ENCODE measurements around the gene RFX2. TPM values are rescaled to one million over a fixed set of nuclear protein-coding genes. Genes with fewer than 3 reads are reported as not detected.
"Not testable (repeated sequence)": the region's sequence is repeated elsewhere in the genome, so short reads cannot be mapped to it uniquely, and the experiment has no call there.

Gene RFX2
- polyA plus RNA-seq, 1 donor: 9.2 TPM

- DNase-seq: no peak
These were observed 97.7 kb downstream of the RFX2 start for GRCh38 chr19:6012426-6013170.

- DNase-seq: no peak
These were observed 98.5 kb downstream of the RFX2 start for GRCh38 chr19:6011794-6012193.

- no peak for DNase-seq
These were observed 99.1 kb downstream of the RFX2 start for GRCh38 chr19:6011206-6011605.

- no peak for DNase-seq
These were observed 100.2 kb downstream of the RFX2 start for GRCh38 chr19:6010107-6010506.

GRCh38 chr19:6007866-6008265 is 102.4 kb downstream of the RFX2 start:
- DNase-seq: no peak

- DNase-seq: no peak
These were observed 103.4 kb downstream of the RFX2 start for GRCh38 chr19:6006896-6007295.

- not testable (repeated sequence) for DNase-seq
These were observed 104.2 kb downstream of the RFX2 start for GRCh38 chr19:6006070-6006446.

GRCh38 chr19:6005321-6006069 is 104.8 kb downstream of the RFX2 start:
- DNase-seq: no peak

- DNase-seq: no peak
These were observed 106.3 kb downstream of the RFX2 start for GRCh38 chr19:6003976-6004375.

- DNase-seq: no peak
These were observed 107.7 kb downstream of the RFX2 start for GRCh38 chr19:6002591-6002990.

- DNase-seq: no peak
These were observed 110.0 kb downstream of the RFX2 start for GRCh38 chr19:6000228-6000847.

GRCh38 chr19:5999693-6000092 is 110.6 kb downstream of the RFX2 start:
- DNase-seq: no peak

GRCh38 chr19:5997371-5997770 is 112.9 kb downstream of the RFX2 start:
- DNase-seq: no peak

- no peak for DNase-seq
These were observed 113.5 kb downstream of the RFX2 start for GRCh38 chr19:5996623-5997320.

- no peak for DNase-seq
These were observed 114.2 kb downstream of the RFX2 start for GRCh38 chr19:5996102-5996501.

GRCh38 chr19:5995606-5996005 is 114.7 kb downstream of the RFX2 start:
- DNase-seq: no peak

GRCh38 chr19:5994405-5995165 is 115.7 kb downstream of the RFX2 start:
- no peak for DNase-seq

GRCh38 chr19:5993648-5994358 is 116.5 kb downstream of the RFX2 start:
- DNase-seq: peak; percentile 71

- DNase-seq: no peak
These were observed 117.1 kb downstream of the RFX2 start for GRCh38 chr19:5993201-5993600.

GRCh38 chr19:5992756-5993155 is 117.5 kb downstream of the RFX2 start:
- no peak for DNase-seq

GRCh38 chr19:5991244-5991838 is 119.0 kb downstream of the RFX2 start:
- DNase-seq: no peak

Measured in left kidney (tissue), 2 donors.